HepG2 (cell line): ENCODE data around the gene ENTPD6. TPM values are rescaled to one million over a fixed set of nuclear protein-coding genes. Genes with fewer than 3 reads are reported as not detected.

Experiments used
- ATAC-seq: fragments of 200-7000 bp; cut with Tn5 transposase; 3 replicates; pipeline ENCODE4 v1.9.1; 2020; ENCODE audit warnings: mild to moderate bottlenecking, moderate library complexity
- BruUV-seq: library from RNA; stranded (reverse); fragments of 400-500 nt; replicated peaks from 2 replicates; lab custom pipeline; 2021; lab: Mats Ljungman, UMichigan
- CTCF ChIA-PET: fragments of 300-600 bp; formaldehyde crosslinking; extraction: SDS; loops from one replicate; lab custom pipeline; 2021; ENCODE audit warnings: low total read pairs, inconsistent platforms, low intra/inter-chr PET ratio; lab: Yijun Ruan, JAX
- POLR2A ChIA-PET: fragments of 350-600 bp; sonication (Branson Sonifier 250); formaldehyde crosslinking; loops from one replicate; lab custom pipeline; 2020; ENCODE audit warnings: antibody characterized with exemption, inconsistent platforms; lab: Yijun Ruan, JAX
- DNase-seq: peaks from one replicate; pipeline ENCODE4 v3.0.0-alpha.2; 2015; ENCODE audit warnings: low spot score
- FAIRE-seq: peaks from 3 replicates; lab custom pipeline; 2011; peaks lifted over from hg19 to GRCh38; lab: Jason Lieb, UNC
- H2AFZ ChIP-seq: one replicate; pipeline ENCODE4 v1.6.1; 2011; ENCODE audit warnings: low read length, inconsistent platforms
- H3K27ac ChIP-seq: fragments of 300-600 bp; 3 replicates; pipeline ENCODE4 v1.8.0; 2011; ENCODE audit warnings: mixed run types, mild to moderate bottlenecking, mixed read lengths, low read length, inconsistent platforms; ENCODE audit not compliant: insufficient read depth; ENCODE audit errors: extremely low read length
- H3K27me3 ChIP-seq, 2 experiments: fragments of 200-600 bp in 1 of 2; 2 replicates in 1 of 2; 3 replicates in 1 of 2; pipeline versions ENCODE4 v1.6.0 to v1.8.0; 2011; ENCODE audit warnings: low read length in 2 of 2, mild to moderate bottlenecking in 2 of 2, moderate library complexity in 2 of 2, inconsistent platforms in 1 of 2; ENCODE audit not compliant: insufficient read depth in 2 of 2, control insufficient read depth in 1 of 2
- H3K36me3 ChIP-seq, 2 experiments: fragments of 200-600 bp in 1 of 2; replicated peaks in 1 of 2; 2 replicates in 1 of 2; 3 replicates in 1 of 2; pipeline versions ENCODE4 v1.5.1 to v1.8.0; 2011; ENCODE audit warnings: low read length in 2 of 2, inconsistent platforms in 1 of 2; ENCODE audit not compliant: insufficient read depth in 2 of 2, control insufficient read depth in 1 of 2
- H3K4me1 ChIP-seq: 2 replicates; pipeline ENCODE4 v1.5.1; 2012; ENCODE audit warnings: low read length, inconsistent platforms; ENCODE audit not compliant: insufficient read depth
- H3K4me2 ChIP-seq: 2 replicates; pipeline ENCODE4 v1.6.0; 2011; ENCODE audit warnings: low read depth, low read length, inconsistent platforms
- H3K4me3 ChIP-seq, 3 experiments: fragments of 200-600 bp in 1 of 3; sonication (generic), shearing (Covaris generic) in 1 of 3; replicated peaks in 1 of 3; 2 replicates each; pipeline ENCODE4 v1.5.1; 2011 to 2016; ENCODE audit warnings: low read length in 3 of 3, inconsistent platforms in 2 of 3, low read depth in 2 of 3, mild to moderate bottlenecking in 2 of 3, control low read depth in 1 of 3, mixed read lengths in 1 of 3; ENCODE audit not compliant: insufficient read depth in 1 of 3
- H3K79me2 ChIP-seq: one replicate; pipeline ENCODE4 v1.6.1; 2011; ENCODE audit warnings: low read length, inconsistent platforms; ENCODE audit not compliant: insufficient read depth
- H3K9ac ChIP-seq: 2 replicates; pipeline ENCODE4 v1.6.0; 2011; ENCODE audit warnings: mild to moderate bottlenecking, low read depth, low read length, inconsistent platforms; ENCODE audit not compliant: insufficient read depth
- H3K9me3 ChIP-seq: 2 replicates; pipeline ENCODE4 v1.5.1; 2012; ENCODE audit warnings: mild to moderate bottlenecking, low read length
- H4K20me1 ChIP-seq: 2 replicates; pipeline ENCODE4 v1.6.0; 2011; ENCODE audit warnings: inconsistent platforms, mild to moderate bottlenecking, low read length, moderate library complexity; ENCODE audit not compliant: insufficient read depth
- ATF2 ChIP-seq: sonication (generic); formaldehyde crosslinking; IDR thresholded peaks from 2 replicates; pipeline ENCODE4 v1.4.0; 2020; ENCODE audit warnings: missing genetic modification reagents
- ATF5 ChIP-seq: sonication (generic); formaldehyde crosslinking; IDR thresholded peaks from 2 replicates; pipeline ENCODE4 v1.4.0; 2020; ENCODE audit warnings: mild to moderate bottlenecking, low read depth, missing genetic modification reagents
- DDIT3 ChIP-seq: sonication (generic); formaldehyde crosslinking; IDR thresholded peaks from 2 replicates; pipeline ENCODE4 v1.4.0; 2020; ENCODE audit warnings: mild to moderate bottlenecking, missing genetic modification reagents
- JARID2 ChIP-seq: sonication (generic); formaldehyde crosslinking; IDR thresholded peaks from 2 replicates; pipeline ENCODE4 v1.8.1; 2023; ENCODE audit warnings: missing genetic modification reagents, inconsistent platforms; ENCODE audit not compliant: insufficient replicate concordance
- NFKB2 ChIP-seq: sonication (generic); formaldehyde crosslinking; IDR thresholded peaks from 2 replicates; pipeline ENCODE4 v1.4.0; 2020; ENCODE audit warnings: missing genetic modification reagents, borderline replicate concordance
- NFYC ChIP-seq: IDR thresholded peaks from 2 replicates; pipeline ENCODE4 v1.6.1; 2016; ENCODE audit warnings: missing genetic modification reagents, missing compliant biosample characterization
- RARG ChIP-seq: sonication (generic); formaldehyde crosslinking; IDR thresholded peaks from 2 replicates; pipeline ENCODE4 v1.4.0; 2020; ENCODE audit warnings: low read depth, mild to moderate bottlenecking, missing genetic modification reagents
- U2AF1 ChIP-seq: fragments of 200-400 bp; formaldehyde crosslinking; optimal IDR thresholded peaks from 2 replicates; pipeline ENCODE3; 2017; ENCODE audit warnings: mild to moderate bottlenecking, low read depth, low read length
- ZBTB14 ChIP-seq: sonication (generic); formaldehyde crosslinking; IDR thresholded peaks from 2 replicates; pipeline ENCODE4 v1.4.0; 2020; ENCODE audit warnings: missing genetic modification reagents
- ZFP62 ChIP-seq: sonication (generic); formaldehyde crosslinking; IDR thresholded peaks from 2 replicates; pipeline ENCODE4 v1.4.0; 2020; ENCODE audit warnings: missing genetic modification reagents
- ZNF264 ChIP-seq: sonication (generic); formaldehyde crosslinking; IDR thresholded peaks from 2 replicates; pipeline ENCODE4 v1.4.0; 2020; ENCODE audit warnings: missing genetic modification reagents
- ZNF431 ChIP-seq: sonication (generic); formaldehyde crosslinking; IDR thresholded peaks from 2 replicates; pipeline ENCODE4 v1.9.0; 2022; ENCODE audit warnings: missing genetic modification reagents, low read depth, mild to moderate bottlenecking, borderline replicate concordance
- ZNF496 ChIP-seq: sonication (generic); formaldehyde crosslinking; IDR thresholded peaks from 2 replicates; pipeline ENCODE4 v1.8.1; 2023; ENCODE audit warnings: mild to moderate bottlenecking, moderate library complexity, missing genetic modification reagents; ENCODE audit not compliant: insufficient replicate concordance
- ZNF546 ChIP-seq: sonication (generic); formaldehyde crosslinking; conservative IDR thresholded peaks from 2 replicates; pipeline ENCODE4 v1.8.1; 2023; ENCODE audit warnings: mild to moderate bottlenecking, missing genetic modification reagents
- ZNF567 ChIP-seq: sonication (generic); formaldehyde crosslinking; IDR thresholded peaks from 2 replicates; pipeline ENCODE4 v1.8.1; 2023; ENCODE audit warnings: mild to moderate bottlenecking, missing genetic modification reagents, borderline replicate concordance
- ZNF672 ChIP-seq: sonication (generic); formaldehyde crosslinking; IDR thresholded peaks from 2 replicates; pipeline ENCODE4 v1.8.1; 2022; ENCODE audit warnings: missing genetic modification reagents
- ZNF737 ChIP-seq: sonication (generic); formaldehyde crosslinking; IDR thresholded peaks from 2 replicates; pipeline ENCODE4 v1.5.0; 2020; ENCODE audit warnings: missing genetic modification reagents, mild to moderate bottlenecking, borderline replicate concordance
- ZNF816 ChIP-seq: sonication (generic); formaldehyde crosslinking; IDR thresholded peaks from 2 replicates; pipeline ENCODE4 v1.8.0; 2022; ENCODE audit warnings: missing genetic modification reagents, mild to moderate bottlenecking, borderline replicate concordance
- WGBS: methylation state at CpG from one replicate; pipeline ENCODE4 v1.1.6; 2017; ENCODE audit warnings: low lambda C conversion rate; 5-methylcytosine and 5-hydroxymethylcytosine counted together
- in situ Hi-C: cut with HindIII; loops from 2 replicates; pipeline ENCODE4 v1.10.0; 2017; ENCODE audit warnings: low pct_unique_long_range_greater_than_20kb; ENCODE audit not compliant: extremely low pct_ligation_motif_present
- intact Hi-C: fragments of 100-400 bp; cut with micrococcal nuclease; formaldehyde crosslinking; loops from one replicate; pipeline ENCODE4 v1.10.0; 2022; ENCODE audit not compliant: unreplicated experiment
- polyA plus RNA-seq, 8 experiments: library from polyadenylated mRNA; depleted of rRNA in 3 of 8; stranded (reverse) in 7 of 8; unstranded in 1 of 8; fragments of >200 nt; fragmentation: Illumina TruSeq in 4 of 8; extraction: Trizol in 4 of 8; gene quantifications; 2 replicates each; pipeline versions ENCODE4 v1.2.1 to v1.2.3, GENCODE V29; 2011 to 2016; ENCODE audit warnings: low read depth in 4 of 8, missing spikeins in 1 of 8, mixed read lengths in 1 of 8; ENCODE audit not compliant: insufficient read depth in 1 of 8
- total RNA-seq, 5 experiments: library from RNA; depleted of rRNA; stranded (reverse); fragments of >200 nt; fragmentation: Illumina TruSeq; extraction: Trizol; gene quantifications; 2 replicates each; pipeline ENCODE4 v1.2.3, GENCODE V29; 2016; ENCODE audit warnings: low read depth in 1 of 5

Gene ENTPD6
- total and polyA plus RNA-seq, 2 of the 13 experiments (the other 11 are each of a cell fraction or from before 2014, with no cell fraction given), result 164 to 172 TPM

- Histone ChIP-seq H4K20me1 (no peaks in the 10 kb centered on the region), H3K27me3 (peaks cover 2 to 32% of the 10 kb centered on the region in 2 experiments; a peak in 2 of 5 replicates), H3K4me3 (no peak overlapping the region), H3K9ac (no peak overlapping the region), H3K9me3 (no peaks in the 10 kb centered on the region), H3K4me1 (no peaks in the 10 kb centered on the region), H3K79me2 (no peaks in the 10 kb centered on the region), H3K4me2 (no peak overlapping the region), H3K27ac (no peak overlapping the region), H3K36me3 (no peaks in the 10 kb centered on the region), H2AFZ (no peak overlapping the region)
- FAIRE-seq (no peak), DNase-seq (no peak), ATAC-seq (no peak)
- no TSS peak for BruUV-seq
- intact Hi-C loops (no loop called here), in situ Hi-C loops (no loop called here)
- 13% methylated on average over 1 of the region's 1 CpG for WGBS
- no peak for TF ChIP-seq ZNF567
- TF ChIP-seq ZNF672, result no peak
- TF ChIP-seq ZBTB14 (CRISPR knock-in tag), result no peak
- no peak for TF ChIP-seq ZFP62 (CRISPR knock-in tag)
- TF ChIP-seq ZNF264, result no peak
- TF ChIP-seq RARG (CRISPR knock-in tag), result no peak
- no peak for TF ChIP-seq U2AF1
- TF ChIP-seq ATF2 (CRISPR knock-in tag), result no peak
- no peak for TF ChIP-seq ZNF431 (CRISPR knock-in tag)
- no peak for TF ChIP-seq DDIT3 (CRISPR knock-in tag)
- TF ChIP-seq ZNF496, result no peak
- no peak for TF ChIP-seq ZNF816 (CRISPR knock-in tag)
- no peak for TF ChIP-seq JARID2
- TF ChIP-seq ZNF546, result no peak
- no peak for TF ChIP-seq NFYC (CRISPR knock-in tag)
- TF ChIP-seq ATF5 (CRISPR knock-in tag), result no peak
- TF ChIP-seq ZNF737 (CRISPR knock-in tag), result no peak
- TF ChIP-seq NFKB2 (CRISPR knock-in tag), result no peak
- ChIA-PET CTCF (no interaction called here), POLR2A (interaction anchor here (0.7 kb wide), 1 partner anchor 181 kb away, joined by 4 read pairs; no protein-coding TSS in a partner anchor)
These were observed 7.3 kb upstream of the ENTPD6 start for GRCh38 chr20:25188218-25188617.
